Measurements from ENCODE around the gene MYLK3. TPM values are rescaled to one million over a fixed set of nuclear protein-coding genes. Genes with fewer than 3 reads are reported as not detected.
A peak's percentile ranks its signal among the peaks of the same experiment; 100 is the strongest.

The MYLK3 gene
- total RNA-seq, 1 donor from 2014 or later: under 0.01 TPM

- DNase-seq (ENCODE audit: low read depth) (no peak), FAIRE-seq (no peak)
- TF ChIP-seq CTCF (IDR thresholded peaks at IDR 0.05; ENCODE audit: insufficient read depth, low read length, severe bottlenecking): no peak
- Histone ChIP-seq H3K4me3 (ENCODE audit: low read depth, low read length) (no peak overlapping the region), H3K27me3 (ENCODE audit: control insufficient read depth, insufficient read depth, low read length) (peaks cover 1% of the 10 kb centered on the region), H3K36me3 (ENCODE audit: control insufficient read depth, insufficient read depth, low read length) (no peaks in the 10 kb centered on the region)
These were observed 16.9 kb upstream of the MYLK3 start for GRCh38 chr16:46765050-46765449.

- Histone ChIP-seq H3K36me3 (ENCODE audit: control insufficient read depth, insufficient read depth, low read length) (no peaks in the 10 kb centered on the region), H3K27me3 (ENCODE audit: control insufficient read depth, insufficient read depth, low read length) (peaks cover 2% of the 10 kb centered on the region), H3K4me3 (ENCODE audit: low read depth, low read length) (no peak overlapping the region)
- TF ChIP-seq CTCF (IDR thresholded peaks at IDR 0.05; ENCODE audit: insufficient read depth, low read length, severe bottlenecking): no peak
- FAIRE-seq: no peak
- DNase-seq (ENCODE audit: low read depth): peak; percentile 28
These were observed 15.0 kb upstream of the MYLK3 start for GRCh38 chr16:46763147-46763546.

GRCh38 chr16:46762583-46762982, 14.4 kb upstream of the MYLK3 start:
- no peak for FAIRE-seq
- no peak for TF ChIP-seq CTCF (IDR thresholded peaks at IDR 0.05; ENCODE audit: insufficient read depth, low read length, severe bottlenecking)
- Histone ChIP-seq H3K27me3 (ENCODE audit: control insufficient read depth, insufficient read depth, low read length) (peaks cover 3% of the 10 kb centered on the region), H3K4me3 (ENCODE audit: low read depth, low read length) (no peak overlapping the region), H3K36me3 (ENCODE audit: control insufficient read depth, insufficient read depth, low read length) (no peaks in the 10 kb centered on the region)
- peak; percentile 33 for DNase-seq (ENCODE audit: low read depth)

- Histone ChIP-seq H3K36me3 (ENCODE audit: control insufficient read depth, insufficient read depth, low read length) (no peaks in the 10 kb centered on the region), H3K27me3 (ENCODE audit: control insufficient read depth, insufficient read depth, low read length) (peaks cover 13% of the 10 kb centered on the region), H3K4me3 (ENCODE audit: low read depth, low read length) (no peak overlapping the region)
- no peak for FAIRE-seq
- no peak for TF ChIP-seq CTCF (IDR thresholded peaks at IDR 0.05; ENCODE audit: insufficient read depth, low read length, severe bottlenecking)
- DNase-seq (ENCODE audit: low read depth): no peak
These were observed 11.2 kb upstream of the MYLK3 start for GRCh38 chr16:46759309-46759708.

- Histone ChIP-seq H3K4me3 (ENCODE audit: low read depth, low read length) (no peak overlapping the region), H3K36me3 (ENCODE audit: control insufficient read depth, insufficient read depth, low read length) (no peaks in the 10 kb centered on the region), H3K27me3 (ENCODE audit: control insufficient read depth, insufficient read depth, low read length) (peaks cover 13% of the 10 kb centered on the region)
- TF ChIP-seq CTCF (IDR thresholded peaks at IDR 0.05; ENCODE audit: insufficient read depth, low read length, severe bottlenecking): no peak
- FAIRE-seq (no peak), DNase-seq (ENCODE audit: low read depth) (no peak)
These were observed 9.4 kb upstream of the MYLK3 start for GRCh38 chr16:46757339-46758050.

GRCh38 chr16:46756772-46757171, 8.6 kb upstream of the MYLK3 start:
- Histone ChIP-seq H3K27me3 (ENCODE audit: control insufficient read depth, insufficient read depth, low read length) (peaks cover 13% of the 10 kb centered on the region), H3K4me3 (ENCODE audit: low read depth, low read length) (no peak overlapping the region), H3K36me3 (ENCODE audit: control insufficient read depth, insufficient read depth, low read length) (no peaks in the 10 kb centered on the region)
- no peak for DNase-seq (ENCODE audit: low read depth)
- no peak for TF ChIP-seq CTCF (IDR thresholded peaks at IDR 0.05; ENCODE audit: insufficient read depth, low read length, severe bottlenecking)
- FAIRE-seq: no peak
